GM12891 (cell line): ENCODE measurements around the gene RNF11.
"Not testable (repeated sequence)": the region's sequence is repeated elsewhere in the genome, so short reads cannot be mapped to it uniquely, and the experiment has no call there.

ENCODE experiments used
- DNase-seq: peaks from one replicate; pipeline ENCODE4 v3.0.0; 2011; ENCODE audit warnings: low spot score; ENCODE audit not compliant: insufficient read length
- FAIRE-seq: peaks from 2 replicates; lab custom pipeline; 2011; peaks lifted over from hg19 to GRCh38; lab: Jason Lieb, UNC
- PAX5 ChIP-seq: IDR thresholded peaks from 2 replicates; pipeline ENCODE4 v1.6.1; 2011; ENCODE audit warnings: low read length, moderate library complexity, mild to moderate bottlenecking; ENCODE audit not compliant: insufficient read depth, severe bottlenecking
- POLR2A ChIP-seq: IDR thresholded peaks from 2 replicates; pipeline ENCODE4 v1.6.1; 2011; ENCODE audit warnings: low read depth, low read length, control low read depth
- POLR2AphosphoS5 ChIP-seq: IDR thresholded peaks from 2 replicates; pipeline ENCODE4 v1.6.1; 2011; ENCODE audit warnings: low read depth, low read length, control low read depth
- POU2F2 ChIP-seq: IDR thresholded peaks from 2 replicates; pipeline ENCODE4 v1.6.1; 2011; ENCODE audit warnings: low read depth, mild to moderate bottlenecking, control low read depth, low read length, moderate library complexity
- SPI1 ChIP-seq: IDR thresholded peaks from 2 replicates; pipeline ENCODE4 v1.6.1; 2011; ENCODE audit warnings: low read depth, low read length, control low read depth
- TAF1 ChIP-seq: IDR thresholded peaks from 2 replicates; pipeline ENCODE4 v1.6.1; 2011; ENCODE audit warnings: low read depth, low read length, control low read depth

Gene RNF11

DNA sequence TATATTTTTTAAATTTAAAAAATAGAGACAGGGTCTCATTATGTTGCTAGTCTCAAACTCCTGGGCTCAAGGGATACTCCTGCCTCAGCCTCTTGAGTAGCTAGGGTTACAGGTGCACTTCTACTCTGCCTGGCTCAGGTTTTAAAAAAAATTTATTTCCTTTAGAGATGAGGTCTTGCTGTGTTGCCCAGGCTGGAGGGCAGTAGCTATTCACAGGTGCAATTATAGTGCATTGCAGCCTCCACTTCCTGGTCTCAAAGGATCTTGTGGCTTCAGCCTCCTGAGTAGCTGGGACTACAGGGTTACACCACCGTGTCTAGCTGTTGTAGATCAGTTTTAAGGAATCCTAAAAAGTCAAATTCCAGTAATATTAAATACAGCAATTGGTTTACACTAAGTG lies 5.0 kb downstream of the RNF11 start:
- no peak for FAIRE-seq
- DNase-seq, result no peak
- TF ChIP-seq SPI1, result no peak
- no peak for TF ChIP-seq POU2F2
- TF ChIP-seq PAX5, result no peak
- TF ChIP-seq POLR2AphosphoS5, result no peak
- TF ChIP-seq TAF1, result no peak
- no peak for TF ChIP-seq POLR2A

DNA sequence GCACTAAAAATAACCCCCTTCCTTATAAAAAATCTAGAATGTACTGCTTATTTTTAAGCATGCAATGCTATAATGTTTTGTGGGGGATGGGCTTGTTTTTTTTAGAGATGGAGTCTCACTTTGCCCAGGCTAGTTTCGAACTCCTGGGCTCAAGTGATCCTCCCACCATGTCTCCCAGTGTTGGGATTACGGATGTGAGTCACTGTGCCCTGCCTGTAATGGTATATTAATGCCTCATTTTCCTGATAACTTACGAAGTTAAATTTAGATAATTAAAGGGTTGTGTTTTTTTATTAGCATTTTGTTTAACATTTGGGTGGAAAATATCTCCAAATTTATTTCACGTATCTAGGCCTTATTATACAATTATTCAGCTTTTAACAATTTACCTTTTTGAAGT lies 6.5 kb downstream of the RNF11 start:
- DNase-seq (no peak), FAIRE-seq (no peak)
- TF ChIP-seq PAX5, result no peak
- no peak for TF ChIP-seq POU2F2
- TF ChIP-seq POLR2A, result no peak
- no peak for TF ChIP-seq POLR2AphosphoS5
- no peak for TF ChIP-seq TAF1

DNA sequence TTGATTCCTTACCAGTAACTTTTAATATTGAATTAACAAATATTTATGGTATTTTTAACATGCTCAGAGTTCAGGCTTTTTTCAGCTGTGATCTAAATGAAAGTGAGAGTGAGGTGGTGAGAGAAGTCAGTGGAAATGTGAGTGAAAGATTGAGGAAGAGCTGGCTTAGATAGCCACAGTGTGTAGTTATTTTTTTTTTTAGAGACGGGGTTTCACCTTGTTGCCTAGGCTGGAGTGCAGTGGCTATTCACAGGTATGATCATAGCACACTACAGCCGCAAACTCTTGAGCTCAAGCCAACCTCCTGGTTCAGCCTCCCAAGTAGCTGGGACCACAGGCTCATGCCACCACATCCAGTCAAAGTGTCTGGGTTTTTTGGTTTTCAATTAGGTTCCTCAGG lies 10.9 kb downstream of the RNF11 start:
- DNase-seq (no peak), FAIRE-seq (peak; percentile 76)
- TF ChIP-seq SPI1 (peak; percentile 65), POLR2AphosphoS5 (no peak)

DNA sequence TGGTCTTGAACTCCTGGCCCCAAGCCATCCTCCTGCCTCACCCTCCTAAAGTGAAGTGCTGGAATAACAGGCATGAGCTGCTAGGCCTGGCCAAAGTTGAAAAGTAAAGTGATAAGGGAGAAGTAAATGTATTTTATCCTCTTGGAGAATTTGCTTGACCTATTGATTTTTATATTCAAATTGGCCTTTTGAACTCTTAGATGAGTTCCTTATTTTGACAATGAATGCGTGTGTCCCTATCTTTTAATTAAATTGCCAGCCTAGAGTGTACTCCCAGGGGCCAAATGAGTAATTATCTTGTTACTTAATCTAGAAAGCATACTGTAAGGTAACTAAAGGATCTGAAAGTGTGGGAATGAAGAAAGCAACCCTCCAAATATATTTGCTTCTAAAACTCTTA lies 11.4 kb downstream of the RNF11 start:
- DNase-seq (no peak), FAIRE-seq (no peak)
- TF ChIP-seq SPI1 (no peak), POLR2AphosphoS5 (no peak), POLR2A (no peak), TAF1 (no peak), PAX5 (no peak), POU2F2 (no peak)

- no peak for FAIRE-seq
- no peak for TF ChIP-seq POLR2AphosphoS5
- no peak for TF ChIP-seq POU2F2
- TF ChIP-seq POLR2A, result no peak
- TF ChIP-seq PAX5, result no peak
- no peak for TF ChIP-seq TAF1
- TF ChIP-seq SPI1, result no peak
- DNase-seq, result no peak
These were observed 13.4 kb downstream of the RNF11 start for GRCh38 chr1:51249445-51249844.

GRCh38 chr1:51250729-51251128 lies 14.7 kb downstream of the RNF11 start:
- not testable (repeated sequence) for DNase-seq, FAIRE-seq

- DNase-seq, FAIRE-seq: not testable (repeated sequence)
These were observed 15.1 kb downstream of the RNF11 start for GRCh38 chr1:51251165-51251564.

DNA sequence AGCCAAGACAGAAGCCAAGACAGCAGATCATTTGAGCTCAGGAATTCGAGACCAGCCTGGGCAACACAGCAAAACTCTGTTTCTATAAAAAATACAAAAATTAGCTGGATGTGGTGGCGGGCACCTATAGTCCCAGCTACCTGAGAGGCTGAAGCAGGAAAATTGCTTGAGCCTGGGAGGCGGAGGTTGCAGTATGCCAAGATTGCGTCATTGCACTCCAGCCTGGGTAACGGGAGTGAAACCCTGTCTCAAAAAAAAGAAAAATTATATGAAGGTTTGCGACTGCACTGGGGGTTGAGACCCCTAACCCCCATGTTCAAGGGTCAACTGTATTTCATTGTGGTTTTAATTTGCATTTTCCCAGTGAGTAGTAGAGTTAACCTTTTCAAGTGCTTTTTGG lies 16.3 kb downstream of the RNF11 start:
- TF ChIP-seq POU2F2 (no peak), PAX5 (no peak), POLR2AphosphoS5 (no peak), POLR2A (no peak), TAF1 (no peak), SPI1 (no peak)
- FAIRE-seq, result no peak
- DNase-seq, result no peak

DNA sequence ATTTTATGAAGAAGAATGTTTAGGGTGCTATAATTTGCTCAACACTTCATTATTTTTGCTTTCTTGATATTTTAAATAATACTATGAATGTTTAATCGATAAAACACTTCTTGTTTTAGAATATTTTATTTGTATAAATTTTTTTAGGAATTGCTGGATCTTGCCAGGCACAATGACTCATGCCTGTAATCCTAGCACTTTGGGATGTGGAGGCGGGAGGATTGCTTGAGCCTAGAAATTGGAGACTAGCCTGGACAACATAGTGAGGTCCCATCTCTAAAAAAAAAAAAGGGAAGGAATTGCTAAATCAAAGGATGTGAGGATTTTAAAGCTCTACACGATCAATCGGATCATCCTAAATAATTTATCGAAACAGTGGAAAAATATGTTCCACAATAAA lies 17.6 kb downstream of the RNF11 start:
- FAIRE-seq, result no peak
- DNase-seq, result no peak
- TF ChIP-seq PAX5, result no peak
- TF ChIP-seq TAF1, result no peak
- TF ChIP-seq POU2F2, result no peak
- TF ChIP-seq POLR2A, result no peak
- no peak for TF ChIP-seq SPI1
- TF ChIP-seq POLR2AphosphoS5, result no peak

DNA sequence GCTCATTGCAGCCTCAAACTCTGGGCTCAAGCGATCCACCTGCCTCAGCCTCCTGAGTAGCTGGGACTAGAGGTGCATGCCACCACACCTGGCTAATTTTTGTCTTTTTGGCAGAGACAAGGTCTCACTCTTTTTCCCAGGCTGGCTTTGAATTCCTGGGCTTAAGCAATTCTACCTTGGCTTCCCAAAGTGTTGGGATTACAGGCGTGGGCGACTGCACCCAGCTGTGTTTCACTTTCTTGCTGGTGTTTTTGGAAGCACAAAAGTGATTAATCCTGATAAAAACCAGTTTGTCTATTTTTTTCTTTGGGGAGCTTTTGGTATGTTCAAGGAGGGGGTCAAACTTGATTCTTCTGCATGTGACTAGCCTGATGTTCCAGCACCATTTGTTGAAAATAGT lies 19.3 kb downstream of the RNF11 start:
- DNase-seq, result no peak
- TF ChIP-seq TAF1 (no peak), SPI1 (no peak), POLR2AphosphoS5 (no peak), POLR2A (no peak), PAX5 (no peak), POU2F2 (no peak)
- no peak for FAIRE-seq

- TF ChIP-seq POLR2AphosphoS5 (no peak), POU2F2 (no peak), TAF1 (no peak), POLR2A (no peak), SPI1 (no peak), PAX5 (no peak)
- no peak for DNase-seq
- peak; percentile 75 for FAIRE-seq
These were observed 27.2 kb downstream of the RNF11 start for GRCh38 chr1:51263147-51263877.
